Progenitor cell of endocrine pancreas (in vitro differentiated cells): Measurements from ENCODE around the gene ROR2. TPM values are rescaled to one million over a fixed set of nuclear protein-coding genes. Genes with fewer than 3 reads are reported as not detected.

Source experiments
- DNase-seq: peaks from one replicate; pipeline ENCODE4 v3.0.0; 2021; ENCODE audit warnings: low spot score; ENCODE audit not compliant: unreplicated experiment
- H3K27ac Mint-ChIP-seq: 2 replicates; pipeline ENCODE4 v1.8.0; 2021; ENCODE audit warnings: mild to moderate bottlenecking, moderate library complexity, mixed read lengths
- H3K27me3 Mint-ChIP-seq: 2 replicates; pipeline ENCODE4 v1.8.0; 2021; ENCODE audit warnings: mixed read lengths
- H3K36me3 Mint-ChIP-seq: 2 replicates; pipeline ENCODE4 v1.8.0; 2022; ENCODE audit warnings: mixed read lengths; ENCODE audit not compliant: insufficient read depth
- H3K4me1 Mint-ChIP-seq: 2 replicates; pipeline ENCODE4 v1.8.0; 2021; ENCODE audit warnings: low read depth, mixed read lengths
- H3K4me3 Mint-ChIP-seq: 2 replicates; pipeline ENCODE4 v1.8.0; 2021; ENCODE audit warnings: low read depth, mild to moderate bottlenecking, moderate library complexity, mixed read lengths
- H3K9me3 Mint-ChIP-seq: 2 replicates; pipeline ENCODE4 v1.8.0; 2021; ENCODE audit warnings: low read depth, mixed read lengths
- CTCF ChIP-seq: fragments of 200-600 bp; sonication (generic); IDR thresholded peaks from one replicate; pipeline ENCODE4 v1.5.0; 2021; ENCODE audit warnings: antibody characterized with exemption, mild to moderate bottlenecking; ENCODE audit not compliant: unreplicated experiment
- microRNA-seq: library from miRNA; unstranded; fragments of <30 nt; microRNA quantifications from one replicate; pipeline ENCODE4 v1.1.0, GENCODE V29; 2020; ENCODE audit warnings: borderline number of aligned reads; ENCODE audit not compliant: unreplicated experiment
- total RNA-seq: library from RNA; stranded (reverse); gene quantifications from 2 replicates; pipeline ENCODE4 v1.2.1, GENCODE V29; 2021

Gene ROR2
- total RNA-seq, 1 donor from 2014 or later = 23.6 TPM

GRCh38 chr9:91516777-91517176, 433.3 kb downstream of the ROR2 start:
- H3K36me3 Mint-ChIP-seq = no peaks in the 10 kb centered on the region
- no peaks in the 10 kb centered on the region for H3K27me3 Mint-ChIP-seq
- H3K27ac Mint-ChIP-seq = no peak overlapping the region
- peaks cover 13% of the 10 kb centered on the region for H3K9me3 Mint-ChIP-seq
- no peak overlapping the region for H3K4me3 Mint-ChIP-seq
- peaks cover 8% of the 10 kb centered on the region for H3K4me1 Mint-ChIP-seq
- DNase-seq = no peak
- no peak for TF ChIP-seq CTCF

- H3K4me3 Mint-ChIP-seq = no peak overlapping the region
- H3K27me3 Mint-ChIP-seq = no peaks in the 10 kb centered on the region
- H3K27ac Mint-ChIP-seq = no peak overlapping the region
- peaks cover 12% of the 10 kb centered on the region for H3K9me3 Mint-ChIP-seq
- H3K4me1 Mint-ChIP-seq = peaks cover 8% of the 10 kb centered on the region
- no peak for DNase-seq
- no peak for TF ChIP-seq CTCF
- H3K36me3 Mint-ChIP-seq = no peaks in the 10 kb centered on the region
Observed at GRCh38 chr9:91516081-91516480, 433.9 kb downstream of the ROR2 start.

- TF ChIP-seq CTCF = no peak
- Mint-ChIP-seq H3K36me3 (no peaks in the 10 kb centered on the region), H3K9me3 (peaks cover 12% of the 10 kb centered on the region), H3K27me3 (no peaks in the 10 kb centered on the region), H3K4me1 (peaks cover 8% of the 10 kb centered on the region), H3K27ac (peak overlapping the region; percentile 74), H3K4me3 (no peak overlapping the region)
- DNase-seq = no peak
Observed at GRCh38 chr9:91515074-91515687, 434.8 kb downstream of the ROR2 start.

Small RNA genes within 50 kb of the gene (microRNA-seq; reads per million reads assigned to microRNA genes)
- gene MIR3910-1 (not detected), gene MIR3910-2 (not detected)

Other genes with a start within 250 kb of the ROR2 start
- gene SPTLC1, start 165.2 kb upstream of the ROR2 start, total RNA-seq = 68.5 and 68.8 TPM in 2 replicates